Kidney (tissue), 14 donors: ENCODE data around the gene SLC6A11. TPM values are rescaled to one million over a fixed set of nuclear protein-coding genes. Genes with fewer than 3 reads are reported as not detected.

Source experiments
- DNase-seq, 5 donors: peaks; one replicate each; pipeline ENCODE4 v3.0.0-alpha.2; 2013 to 2020
- FAIRE-seq: peaks from 2 replicates; lab custom pipeline; 2012; peaks lifted over from hg19 to GRCh38; lab: Jason Lieb, UNC
- H3K27ac ChIP-seq, 2 donors: one replicate each; pipeline ENCODE4 v1.7.0; 2013; ENCODE audit warnings: low read depth in 2 of 2, low read length in 2 of 2, inconsistent platforms in 1 of 2
- H3K27me3 ChIP-seq: one replicate; pipeline ENCODE4 v1.7.1; 2013; ENCODE audit warnings: low read length, inconsistent platforms; ENCODE audit not compliant: control insufficient read depth, insufficient read depth
- H3K36me3 ChIP-seq, 3 donors: one replicate each; pipeline versions ENCODE4 v1.7.0 to v1.7.1; 2013; ENCODE audit warnings: low read length in 3 of 3, control low read depth in 1 of 3, inconsistent platforms in 1 of 3; ENCODE audit not compliant: insufficient read depth in 3 of 3, control insufficient read depth in 2 of 3
- H3K4me1 ChIP-seq, 3 donors: one replicate each; pipeline versions ENCODE4 v1.7.0 to v1.7.1; 2013; ENCODE audit warnings: low read length in 3 of 3, inconsistent platforms in 1 of 3, low read depth in 1 of 3; ENCODE audit not compliant: control insufficient read depth in 2 of 3, insufficient read depth in 2 of 3
- H3K4me3 ChIP-seq, 3 donors: one replicate each; pipeline versions ENCODE4 v1.7.0 to v1.8.1; 2013; ENCODE audit warnings: low read length in 3 of 3, control low read depth in 1 of 3, inconsistent platforms in 1 of 3
- H3K9ac ChIP-seq, 3 donors: one replicate each; pipeline versions ENCODE4 v1.7.0 to v1.7.1; 2013; ENCODE audit warnings: low read length in 3 of 3, control low read depth in 1 of 3, inconsistent platforms in 1 of 3
- H3K9me3 ChIP-seq, 3 donors: one replicate each; pipeline versions ENCODE4 v1.7.0 to v1.7.1; 2013; ENCODE audit warnings: low read length in 3 of 3, control low read depth in 1 of 3, inconsistent platforms in 1 of 3; ENCODE audit not compliant: control insufficient read depth in 2 of 3, insufficient read depth in 1 of 3
- CTCF ChIP-seq: IDR thresholded peaks from 3 replicates; pipeline ENCODE4 v1.5.1; 2012; ENCODE audit warnings: mild to moderate bottlenecking, moderate library complexity, borderline replicate concordance; ENCODE audit not compliant: insufficient read depth; ENCODE audit errors: extremely low read depth
- intact Hi-C: fragments of 100-400 bp; cut with DNase I; formaldehyde crosslinking; loops from one replicate; pipeline ENCODE4 v1.11.1; 2022
- polyA plus RNA-seq: library from polyadenylated mRNA; stranded (reverse); fragments of 350-450 nt; fragmentation: Illumina TruSeq; extraction: RNeasy Lipid Tissue Mini Kit (QIAGEN cat#74804); gene quantifications from one replicate; pipeline ENCODE4 v1.2.3, GENCODE V29; 2014; ENCODE audit warnings: low read depth, low replicate concordance; ENCODE audit not compliant: insufficient read depth
- total RNA-seq: library from RNA; stranded (reverse); fragmentation: NEBNext Ultra II Directional; extraction: Animal tissue kit (Norgen Biotek cat#: 25700); gene quantifications from one replicate; pipeline ENCODE4 v1.2.1, GENCODE V29; 2021
- donor health status: control.
- donor health status: control.
- donor health status: control.
- donor health status: control.
- donor health status: control.
- donor health status: DM: yes; HTN: yes; CAD: no.
- donor health status: Normal renal cell carcinoma (clear cell type).

Gene SLC6A11
- total and polyA plus RNA-seq, 2 donors from 2014 or later, result 0.38 TPM; not detected in 1

DNA sequence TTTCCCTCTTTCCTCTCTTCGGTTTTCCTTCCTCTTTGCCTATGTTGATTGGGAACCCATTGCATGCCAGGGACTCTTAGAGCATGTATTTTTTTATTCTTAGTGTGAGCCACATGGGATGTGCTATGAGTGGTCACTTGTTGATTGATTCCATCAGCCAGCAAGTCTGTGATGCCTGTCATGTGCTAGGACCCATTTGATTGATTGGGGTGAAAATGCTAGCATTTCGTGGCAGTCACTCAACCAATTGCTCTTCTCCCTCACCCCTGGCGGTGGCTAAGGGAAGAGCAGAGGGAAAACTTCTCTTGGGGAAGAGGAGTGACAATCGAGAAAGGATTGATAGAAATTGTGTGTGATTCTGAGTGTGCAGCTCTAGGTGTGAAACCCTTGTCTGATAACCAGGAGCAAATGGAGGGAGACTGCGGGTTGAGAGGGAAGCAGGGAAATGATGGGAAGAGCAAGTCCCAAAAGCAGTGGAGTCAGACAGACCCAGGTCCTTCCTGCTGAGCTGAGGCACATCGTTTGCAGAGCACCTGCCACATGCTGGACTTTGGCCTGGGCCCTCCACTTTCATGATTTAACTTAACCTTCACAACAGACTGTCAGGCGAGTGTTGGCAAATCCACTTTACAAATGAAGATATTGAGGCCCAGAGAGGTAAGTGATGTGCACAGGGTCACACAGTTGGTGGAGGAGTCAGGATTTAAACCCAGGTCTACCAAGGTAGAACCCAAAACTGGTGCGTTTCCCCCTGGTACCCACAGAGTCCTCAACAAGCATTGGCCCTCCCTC is 40.0 kb downstream of the SLC6A11 start:
- intact Hi-C loops, result no loop called here
- Histone ChIP-seq H3K27me3 (no peaks in the 10 kb centered on the region), H3K4me3 (no peak overlapping the region), H3K9ac (no peak overlapping the region), H3K4me1 (no peaks in the 10 kb centered on the region), H3K9me3 (no peaks in the 10 kb centered on the region), H3K36me3 (no peaks in the 10 kb centered on the region), H3K27ac (no peak overlapping the region)
- no peak for FAIRE-seq
- DNase-seq, result no peak
- TF ChIP-seq CTCF, result no peak

- TF ChIP-seq CTCF, result no peak
- Histone ChIP-seq H3K36me3 (no peaks in the 10 kb centered on the region), H3K27ac (no peak overlapping the region), H3K27me3 (no peaks in the 10 kb centered on the region), H3K9me3 (no peaks in the 10 kb centered on the region), H3K4me3 (no peak overlapping the region), H3K9ac (no peak overlapping the region), H3K4me1 (no peaks in the 10 kb centered on the region)
- DNase-seq, result no peak
- intact Hi-C loops, result no loop called here
- FAIRE-seq, result no peak
Observed at GRCh38 chr3:10857235-10857634, 41.2 kb downstream of the SLC6A11 start.

- no peaks in the 10 kb centered on the region for H3K36me3 ChIP-seq
- intact Hi-C loops, result no loop called here
- DNase-seq, result no peak
- no peak overlapping the region for H3K4me3 ChIP-seq
- no peak for TF ChIP-seq CTCF
- no peak overlapping the region for H3K27ac ChIP-seq
- no peak for FAIRE-seq
- H3K9ac ChIP-seq, result no peak overlapping the region
- no peaks in the 10 kb centered on the region for H3K9me3 ChIP-seq
- H3K4me1 ChIP-seq, result no peaks in the 10 kb centered on the region
- H3K27me3 ChIP-seq, result no peaks in the 10 kb centered on the region
Observed at GRCh38 chr3:10858091-10858490, 42.1 kb downstream of the SLC6A11 start.
